ENCODE data around the gene SLC6A13. TPM values are rescaled to one million over a fixed set of nuclear protein-coding genes. Genes with fewer than 3 reads are reported as not detected.

The SLC6A13 gene
- total RNA-seq, 2 experiments from 2014 or later = 0.11 to 0.60 TPM

DNA sequence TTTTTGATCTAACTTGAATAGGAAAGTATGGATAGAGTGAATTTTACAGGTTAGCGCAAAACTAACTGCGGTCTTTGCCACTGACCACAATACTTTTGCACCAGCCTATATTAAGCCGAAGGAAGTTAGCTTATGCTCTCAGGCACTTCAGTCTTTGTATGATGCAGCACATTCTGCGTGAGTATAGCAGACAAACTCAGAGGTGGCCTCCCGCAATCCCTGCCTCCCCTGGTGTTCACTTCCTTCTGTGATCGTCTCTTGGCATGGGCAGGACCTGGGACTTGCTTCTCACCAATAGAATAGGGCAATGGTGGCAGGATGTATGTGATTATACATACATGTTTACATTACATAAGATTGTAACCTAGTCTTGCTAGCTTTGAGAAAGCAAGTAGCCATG is 10.3 kb upstream of the SLC6A13 start:
- TF ChIP-seq, protein P1, sequence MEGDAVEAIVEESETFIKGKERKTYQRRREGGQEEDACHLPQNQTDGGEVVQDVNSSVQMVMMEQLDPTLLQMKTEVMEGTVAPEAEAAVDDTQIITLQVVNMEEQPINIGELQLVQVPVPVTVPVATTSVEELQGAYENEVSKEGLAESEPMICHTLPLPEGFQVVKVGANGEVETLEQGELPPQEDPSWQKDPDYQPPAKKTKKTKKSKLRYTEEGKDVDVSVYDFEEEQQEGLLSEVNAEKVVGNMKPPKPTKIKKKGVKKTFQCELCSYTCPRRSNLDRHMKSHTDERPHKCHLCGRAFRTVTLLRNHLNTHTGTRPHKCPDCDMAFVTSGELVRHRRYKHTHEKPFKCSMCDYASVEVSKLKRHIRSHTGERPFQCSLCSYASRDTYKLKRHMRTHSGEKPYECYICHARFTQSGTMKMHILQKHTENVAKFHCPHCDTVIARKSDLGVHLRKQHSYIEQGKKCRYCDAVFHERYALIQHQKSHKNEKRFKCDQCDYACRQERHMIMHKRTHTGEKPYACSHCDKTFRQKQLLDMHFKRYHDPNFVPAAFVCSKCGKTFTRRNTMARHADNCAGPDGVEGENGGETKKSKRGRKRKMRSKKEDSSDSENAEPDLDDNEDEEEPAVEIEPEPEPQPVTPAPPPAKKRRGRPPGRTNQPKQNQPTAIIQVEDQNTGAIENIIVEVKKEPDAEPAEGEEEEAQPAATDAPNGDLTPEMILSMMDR (IDR thresholded peaks at IDR 0.05) = no peak
- Histone ChIP-seq H3K27ac (ENCODE audit: low read depth in 1 of 2, low read length in 2 of 2) (no peak overlapping the region), H3K4me1 (ENCODE audit: insufficient read depth, low read length) (no peaks in the 10 kb centered on the region), H3K4me3 (ENCODE audit: low read length) (no peak overlapping the region), H3K36me3 (ENCODE audit: insufficient read depth, low read length) (no peaks in the 10 kb centered on the region), H3K9me3 (ENCODE audit: control insufficient read depth in 1 of 2, insufficient read depth in 1 of 2, low read length in 2 of 2) (no peaks in the 10 kb centered on the region), H3K27me3 (ENCODE audit: control insufficient read depth in 1 of 2, insufficient read depth in 2 of 2, low read length in 2 of 2) (no peaks in the 10 kb centered on the region)
- DNase-seq (no peak), ATAC-seq (ENCODE audit: poor library complexity) (no peak)
- CTCF ChIA-PET = no interaction called here
- Mint-ChIP-seq H3K4me1 (ENCODE audit: low read depth) (no peaks in the 10 kb centered on the region), H3K9me3 (no peaks in the 10 kb centered on the region), H3K27me3 (no peaks in the 10 kb centered on the region), H3K27ac (no peak overlapping the region), H3K4me3 (no peak overlapping the region), H3K36me3 (ENCODE audit: low read depth) (no peaks in the 10 kb centered on the region)
- intact Hi-C loops (cut with DNase I, micrococcal nuclease) = no loop called here
- POLR2A ChIA-PET = no interaction called here

DNA sequence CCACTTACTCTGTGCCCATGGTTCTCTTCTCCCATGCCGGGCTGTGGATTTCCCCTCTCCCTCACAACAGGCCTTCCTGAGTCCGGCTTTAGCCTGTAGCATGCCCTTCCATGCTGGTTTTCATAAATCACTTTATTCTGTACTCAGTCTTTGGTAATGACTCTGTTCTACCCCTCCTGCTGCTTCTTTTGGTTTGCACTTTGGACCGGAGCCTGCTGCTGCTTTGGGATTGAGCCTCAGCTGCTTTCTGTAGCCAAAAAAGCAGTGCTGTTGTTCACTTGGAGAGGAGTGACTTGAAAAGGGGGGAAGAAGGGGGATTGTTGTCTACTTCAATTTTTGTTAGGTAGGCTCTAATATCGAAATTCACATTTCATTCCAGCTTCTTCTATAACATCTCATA is 8.5 kb upstream of the SLC6A13 start:
- H3K27ac ChIP-seq (ENCODE audit: low read depth in 1 of 2, low read length in 2 of 2) = no peak overlapping the region
- Mint-ChIP-seq H3K4me1 (ENCODE audit: low read depth) (no peaks in the 10 kb centered on the region), H3K36me3 (ENCODE audit: low read depth) (no peaks in the 10 kb centered on the region), H3K4me3 (no peak overlapping the region), H3K27ac (no peak overlapping the region), H3K27me3 (no peaks in the 10 kb centered on the region), H3K9me3 (no peaks in the 10 kb centered on the region)
- H3K36me3 ChIP-seq (ENCODE audit: insufficient read depth, low read length) = no peaks in the 10 kb centered on the region
- ChIA-PET POLR2A (interaction anchor here (0.6 kb wide), 1 partner anchor 60 kb away, joined by 3 read pairs; no protein-coding TSS in a partner anchor), CTCF (no interaction called here)
- H3K4me1 ChIP-seq (ENCODE audit: insufficient read depth, low read length) = no peaks in the 10 kb centered on the region
- H3K4me3 ChIP-seq (ENCODE audit: low read length) = no peak overlapping the region
- ATAC-seq (ENCODE audit: poor library complexity) (no peak), DNase-seq (no peak)
- TF ChIP-seq, protein P1 (IDR thresholded peaks at IDR 0.05) = no peak
- intact Hi-C loops (cut with DNase I, micrococcal nuclease) = no loop called here
- no peaks in the 10 kb centered on the region for H3K9me3 ChIP-seq (ENCODE audit: control insufficient read depth in 1 of 2, insufficient read depth in 1 of 2, low read length in 2 of 2)
- H3K27me3 ChIP-seq (ENCODE audit: control insufficient read depth in 1 of 2, insufficient read depth in 2 of 2, low read length in 2 of 2) = no peaks in the 10 kb centered on the region

DNA sequence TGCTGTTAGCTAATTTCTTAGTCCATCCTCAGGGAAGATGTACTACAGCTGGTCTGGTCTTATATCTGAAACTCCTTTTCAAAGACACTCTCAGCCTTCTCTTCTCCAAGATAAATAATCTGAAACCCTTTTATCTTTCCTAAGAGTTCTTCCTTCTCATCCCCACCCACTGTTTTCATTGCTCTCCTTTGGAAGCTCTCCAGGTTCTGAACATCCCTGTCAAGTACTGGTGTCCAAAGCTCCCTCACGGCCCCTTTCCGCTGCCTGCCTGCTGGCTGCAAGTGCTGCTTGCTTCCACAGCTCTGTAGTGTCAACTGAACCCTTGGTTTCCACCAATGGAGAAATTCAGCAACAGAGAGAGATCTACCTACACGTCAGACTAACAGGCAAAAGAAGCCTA is 6.6 kb upstream of the SLC6A13 start:
- TF ChIP-seq, protein P1 (IDR thresholded peaks at IDR 0.05) = no peak
- no peak overlapping the region for H3K27ac ChIP-seq (ENCODE audit: low read depth in 1 of 2, low read length in 2 of 2)
- ATAC-seq (ENCODE audit: poor library complexity) (no peak), DNase-seq (no peak)
- no peaks in the 10 kb centered on the region for H3K4me1 ChIP-seq (ENCODE audit: insufficient read depth, low read length)
- intact Hi-C loops (cut with DNase I, micrococcal nuclease) = no loop called here
- Mint-ChIP-seq H3K4me3 (no peak overlapping the region), H3K36me3 (ENCODE audit: low read depth) (no peaks in the 10 kb centered on the region), H3K9me3 (no peaks in the 10 kb centered on the region), H3K4me1 (ENCODE audit: low read depth) (peaks cover 13% of the 10 kb centered on the region), H3K27ac (no peak overlapping the region), H3K27me3 (no peaks in the 10 kb centered on the region)
- no peaks in the 10 kb centered on the region for H3K9me3 ChIP-seq (ENCODE audit: control insufficient read depth in 1 of 2, insufficient read depth in 1 of 2, low read length in 2 of 2)
- ChIA-PET POLR2A (no interaction called here), CTCF (no interaction called here)
- no peaks in the 10 kb centered on the region for H3K36me3 ChIP-seq (ENCODE audit: insufficient read depth, low read length)
- H3K27me3 ChIP-seq (ENCODE audit: control insufficient read depth in 1 of 2, insufficient read depth in 2 of 2, low read length in 2 of 2) = no peaks in the 10 kb centered on the region
- no peak overlapping the region for H3K4me3 ChIP-seq (ENCODE audit: low read length)
